Thymus (tissue), 11 donors: ENCODE measurements around the gene ANKRD11. TPM values are rescaled to one million over a fixed set of nuclear protein-coding genes. Genes with fewer than 3 reads are reported as not detected.
A peak's percentile ranks its signal among the peaks of the same experiment; 100 is the strongest.

Experiments used
- DNase-seq, 9 donors: peaks; one replicate each; pipeline ENCODE4 v3.0.0-alpha.2; 2013; ENCODE audit warnings: low spot score in 9 of 9, low read depth in 6 of 9, missing footprints in 1 of 9
- H3K27ac ChIP-seq, 2 donors: one replicate each; pipeline ENCODE4 v1.5.1; 2013; ENCODE audit warnings: control low read depth in 1 of 2, low read depth in 1 of 2, low read length in 1 of 2, mild to moderate bottlenecking in 1 of 2, moderate library complexity in 1 of 2
- H3K27me3 ChIP-seq, 2 donors: one replicate each; pipeline ENCODE4 v1.5.1; 2013; ENCODE audit warnings: low read length in 1 of 2; ENCODE audit not compliant: control insufficient read depth in 2 of 2, insufficient read depth in 1 of 2
- H3K36me3 ChIP-seq, 2 donors: one replicate each; pipeline ENCODE4 v1.5.1; 2013; ENCODE audit warnings: low read length in 1 of 2, mild to moderate bottlenecking in 1 of 2, moderate library complexity in 1 of 2; ENCODE audit not compliant: control insufficient read depth in 2 of 2, insufficient read depth in 2 of 2
- H3K4me1 ChIP-seq, 2 donors: one replicate each; pipeline ENCODE4 v1.5.1; 2013; ENCODE audit warnings: low read length in 2 of 2; ENCODE audit not compliant: control insufficient read depth in 2 of 2, insufficient read depth in 2 of 2
- H3K4me3 ChIP-seq, 2 donors: one replicate each; pipeline ENCODE4 v1.5.1; 2013; ENCODE audit warnings: low read length in 2 of 2, control low read depth in 1 of 2, mild to moderate bottlenecking in 1 of 2
- H3K9me3 ChIP-seq, 2 donors: one replicate each; pipeline ENCODE4 v1.5.1; 2013; ENCODE audit warnings: low read length in 1 of 2, mild to moderate bottlenecking in 1 of 2; ENCODE audit not compliant: control insufficient read depth in 2 of 2, insufficient read depth in 1 of 2
- WGBS: extraction: QIAGEN DNeasy Blood & Tissue Kit; methylation state at CpG from one replicate; pipeline ENCODE4 v1.1.7; 2013; 5-methylcytosine and 5-hydroxymethylcytosine counted together
- polyA plus RNA-seq: library from polyadenylated mRNA; stranded (reverse); fragments of 200-250 nt; gene quantifications from one replicate; pipeline ENCODE4 v1.2.3, GENCODE V29; 2013
- total RNA-seq: library from RNA; stranded (reverse); fragments of 120-200 nt; gene quantifications from one replicate; pipeline ENCODE4 v1.2.4, GENCODE V29; 2013
- donor health status: healthy.

The ANKRD11 gene
- total and polyA plus RNA-seq, 2 donors = 24.8 to 79.5 TPM

DNA sequence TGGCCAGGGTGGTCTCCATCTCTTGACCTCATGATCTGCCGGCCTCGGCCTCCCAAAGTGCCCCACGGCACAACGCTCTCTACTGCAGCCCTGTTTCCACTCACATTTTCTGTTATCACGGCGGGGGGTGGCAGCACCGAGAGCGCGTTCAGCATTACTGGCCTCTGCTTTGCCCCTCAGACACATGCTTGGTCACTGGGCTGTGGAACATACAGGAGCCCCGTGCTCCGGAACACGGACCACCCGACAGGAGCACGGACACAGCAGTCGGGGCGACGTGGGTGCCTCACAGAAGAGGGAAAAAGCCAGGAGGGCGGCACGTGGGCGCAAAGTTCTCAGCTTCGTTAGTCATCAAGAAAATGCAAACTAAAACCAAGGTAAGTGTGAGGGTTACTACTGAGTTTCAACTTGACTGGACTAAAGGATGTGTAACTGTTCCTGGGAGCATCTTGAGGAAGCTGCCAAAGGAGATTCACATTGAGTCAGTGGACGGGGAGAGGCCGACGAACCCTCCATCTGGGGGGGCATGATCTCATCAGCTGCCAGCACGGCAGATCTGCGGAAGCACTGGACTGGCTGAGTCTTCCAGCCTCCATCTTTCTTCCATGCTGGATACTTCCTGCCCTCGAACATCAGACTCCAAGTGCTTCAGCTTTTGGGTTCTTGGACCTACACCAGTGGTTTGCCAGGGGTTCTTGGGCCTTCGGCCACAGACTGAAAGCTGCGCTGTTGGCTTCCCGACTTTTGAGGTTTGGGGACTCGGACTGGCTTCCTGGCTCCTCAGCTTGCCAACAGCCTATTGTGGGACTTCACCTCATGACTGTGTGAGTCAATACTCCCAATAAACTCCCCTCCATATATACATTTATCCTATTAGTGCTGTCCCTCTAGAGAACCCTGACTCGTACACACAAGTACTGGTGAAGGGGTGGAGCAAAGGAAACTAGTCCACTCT lies 166.0 kb downstream of the ANKRD11 start:
- Histone ChIP-seq H3K4me1 (peaks cover 18 to 65% of the 10 kb centered on the region in 2 donors), H3K27me3 (no peaks in the 10 kb centered on the region), H3K36me3 (peaks cover 20 to 37% of the 10 kb centered on the region in 2 donors), H3K9me3 (no peaks in the 10 kb centered on the region), H3K4me3 (no peak overlapping the region), H3K27ac (no peak overlapping the region)
- WGBS = 95% methylated on average over 32 of the region's 32 CpGs
- DNase-seq = no peak

- H3K4me3 ChIP-seq = no peak overlapping the region
- H3K4me1 ChIP-seq = peaks cover 23 to 74% of the 10 kb centered on the region in 2 donors
- no peaks in the 10 kb centered on the region for H3K9me3 ChIP-seq
- WGBS = 96% methylated on average over 24 of the region's 26 CpGs
- no peaks in the 10 kb centered on the region for H3K27me3 ChIP-seq
- no peak overlapping the region for H3K27ac ChIP-seq
- DNase-seq = no peak
- H3K36me3 ChIP-seq = peaks cover 15 to 28% of the 10 kb centered on the region in 2 donors
Observed at GRCh38 chr16:89323120-89323960, 167.0 kb downstream of the ANKRD11 start.

DNA sequence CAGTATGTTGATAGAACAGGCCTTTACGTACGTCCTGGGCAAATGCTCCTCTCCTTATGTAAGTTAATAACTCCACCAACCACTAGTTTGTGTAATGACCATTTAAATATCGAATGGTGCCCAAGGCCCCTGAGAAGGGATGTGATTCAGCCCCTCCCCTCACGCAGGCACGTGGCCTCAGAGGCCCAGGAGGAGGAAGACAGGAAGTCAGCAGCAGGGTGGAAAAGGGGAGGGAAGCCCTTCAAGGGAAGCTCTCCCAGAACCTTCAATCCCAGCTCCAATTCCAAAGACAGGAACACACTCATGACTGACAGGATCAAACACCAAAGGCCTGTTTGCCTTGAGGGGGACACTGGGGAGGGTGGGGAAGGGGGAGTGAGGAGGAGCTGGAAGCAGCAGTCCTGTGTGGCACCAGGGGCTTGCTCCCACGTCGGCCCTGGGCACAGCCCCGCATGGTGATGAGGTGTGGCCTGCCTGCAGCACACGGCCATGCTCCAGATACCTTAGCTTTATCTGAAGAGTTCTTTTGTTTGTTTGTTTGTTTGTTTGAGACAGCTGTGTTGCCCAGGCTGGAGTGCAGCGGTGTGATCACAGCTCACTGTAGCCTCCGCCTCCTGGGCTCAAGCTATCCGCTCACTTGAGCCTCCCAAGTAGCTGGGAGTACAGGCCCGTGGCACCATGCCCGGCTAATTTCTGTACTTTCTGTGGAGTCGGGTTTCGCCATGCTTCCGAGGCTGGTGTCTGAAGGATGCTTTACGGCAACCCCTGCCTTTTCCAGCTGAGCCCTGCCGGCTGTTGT lies 167.8 kb downstream of the ANKRD11 start:
- H3K4me1 ChIP-seq = peaks cover 26 to 82% of the 10 kb centered on the region in 2 donors
- H3K4me3 ChIP-seq = no peak overlapping the region
- H3K36me3 ChIP-seq = peaks cover 11 to 28% of the 10 kb centered on the region in 2 donors
- no peaks in the 10 kb centered on the region for H3K27me3 ChIP-seq
- DNase-seq = peak in 1 of 9 donors; percentile 28
- H3K9me3 ChIP-seq = no peaks in the 10 kb centered on the region
- H3K27ac ChIP-seq = peak overlapping the region in 1 of 2 donors; percentile 5
- 80% methylated on average over 19 of the region's 19 CpGs for WGBS

DNA sequence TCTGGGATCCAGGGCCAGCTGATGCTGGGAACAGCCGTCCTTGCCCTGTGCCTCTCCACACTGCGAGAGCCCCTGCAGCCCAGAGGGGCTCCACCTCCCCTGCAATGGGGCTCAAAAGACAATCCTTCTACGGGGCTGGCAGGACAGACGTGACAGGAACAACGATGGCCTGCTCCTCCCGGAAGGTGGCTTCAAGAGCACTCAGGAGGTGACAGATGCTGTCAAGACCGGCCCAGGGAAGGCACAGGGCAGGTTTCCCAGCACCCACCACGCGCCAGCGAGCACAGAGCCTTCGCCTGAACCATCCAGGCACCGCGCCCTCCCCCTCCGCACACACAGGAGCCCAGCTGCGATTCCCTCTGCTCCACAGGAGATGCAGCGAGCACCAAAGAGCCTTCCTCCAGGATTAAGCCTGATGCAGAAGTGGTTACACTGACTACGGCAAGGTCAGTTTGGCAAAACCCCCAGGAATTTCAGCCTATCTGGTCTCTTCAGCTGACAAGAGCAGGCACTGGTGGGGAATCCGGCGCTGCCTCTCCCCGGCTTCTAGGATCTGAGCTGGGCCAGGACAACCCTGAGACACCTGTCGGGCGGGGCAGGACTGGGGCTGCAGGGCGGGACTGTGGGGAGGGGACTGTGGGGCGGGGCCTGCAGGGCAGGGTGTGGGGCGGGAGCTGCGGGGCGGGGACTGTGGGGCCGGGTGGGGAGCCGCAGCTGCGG lies 169.4 kb downstream of the ANKRD11 start:
- Histone ChIP-seq H3K4me1 (peaks cover 32 to 86% of the 10 kb centered on the region in 2 donors), H3K4me3 (no peak overlapping the region), H3K27me3 (no peaks in the 10 kb centered on the region), H3K9me3 (no peaks in the 10 kb centered on the region), H3K27ac (no peak overlapping the region), H3K36me3 (peaks cover 14 to 28% of the 10 kb centered on the region in 2 donors)
- WGBS = 93% methylated on average over 30 of the region's 30 CpGs
- DNase-seq = no peak

- no peaks in the 10 kb centered on the region for H3K9me3 ChIP-seq
- H3K4me1 ChIP-seq = peaks cover 40 to 86% of the 10 kb centered on the region in 2 donors
- H3K27ac ChIP-seq = no peak overlapping the region
- no peak for DNase-seq
- WGBS = 68% methylated on average over 32 of the region's 32 CpGs
- peaks cover 14 to 31% of the 10 kb centered on the region in 2 donors for H3K36me3 ChIP-seq
- H3K4me3 ChIP-seq = no peak overlapping the region
- no peaks in the 10 kb centered on the region for H3K27me3 ChIP-seq
Observed at GRCh38 chr16:89319886-89320781, 170.2 kb downstream of the ANKRD11 start.

DNA sequence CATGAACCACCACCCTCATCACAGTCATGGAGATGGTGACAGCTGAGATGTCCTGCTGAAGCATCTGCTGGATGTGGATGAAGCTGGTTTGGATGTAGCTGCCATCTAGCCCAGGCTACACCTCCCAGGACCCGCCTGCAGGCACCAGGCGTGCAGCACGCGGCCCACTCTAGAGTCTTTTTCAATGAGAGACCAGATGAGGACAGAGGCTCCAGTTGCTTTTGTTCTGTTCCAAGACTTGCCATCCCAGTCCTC lies 170.8 kb downstream of the ANKRD11 start:
- Histone ChIP-seq H3K36me3 (peaks cover 14 to 26% of the 10 kb centered on the region in 2 donors), H3K27me3 (no peaks in the 10 kb centered on the region), H3K4me3 (no peak overlapping the region), H3K27ac (no peak overlapping the region), H3K9me3 (no peaks in the 10 kb centered on the region), H3K4me1 (peaks cover 45 to 86% of the 10 kb centered on the region in 2 donors)
- no peak for DNase-seq
- 98% methylated on average over 4 of the region's 4 CpGs for WGBS

DNA sequence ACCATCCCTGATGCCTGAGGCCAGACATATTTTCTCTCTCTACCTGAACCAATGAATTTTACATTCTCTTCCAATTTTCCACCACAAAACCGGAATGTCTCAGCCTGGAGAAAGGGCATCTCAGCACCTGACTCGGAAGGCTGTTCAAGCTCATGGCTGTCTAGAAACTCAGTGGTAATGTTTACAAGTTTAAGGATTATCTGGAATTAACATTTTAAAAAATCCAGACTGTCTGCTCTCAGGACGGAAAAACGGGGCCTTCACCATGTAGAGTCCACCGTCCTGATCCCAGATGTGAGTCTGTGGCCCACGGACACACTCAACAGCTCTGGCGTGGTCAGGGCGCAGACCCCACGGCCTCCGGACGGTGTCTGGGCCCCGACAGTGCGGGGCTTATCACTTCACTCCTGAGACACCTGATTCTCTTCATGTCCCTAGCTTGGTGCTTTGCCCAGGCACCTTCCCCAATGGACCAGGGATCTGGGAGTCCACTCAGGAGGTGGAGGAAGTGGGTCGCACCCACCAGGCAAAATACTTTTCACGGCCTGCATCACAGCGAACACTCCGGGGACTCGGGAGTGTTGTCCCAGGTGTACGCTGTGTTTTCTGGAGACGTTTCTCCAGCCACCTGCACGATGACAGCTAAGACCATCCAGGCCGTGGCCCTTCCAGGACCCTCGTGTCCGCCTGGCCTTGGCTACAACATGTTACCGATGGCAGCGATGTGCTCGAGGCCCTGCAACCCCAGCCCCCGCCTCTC lies 171.3 kb downstream of the ANKRD11 start:
- H3K27ac ChIP-seq = no peak overlapping the region
- no peak for DNase-seq
- WGBS = 98% methylated on average over 28 of the region's 28 CpGs
- no peaks in the 10 kb centered on the region for H3K9me3 ChIP-seq
- H3K4me3 ChIP-seq = no peak overlapping the region
- no peaks in the 10 kb centered on the region for H3K27me3 ChIP-seq
- peaks cover 50 to 90% of the 10 kb centered on the region in 2 donors for H3K4me1 ChIP-seq
- peaks cover 12 to 22% of the 10 kb centered on the region in 2 donors for H3K36me3 ChIP-seq
